Natural killer cell (primary cell): ENCODE measurements around the gene SCAMP1. TPM values are rescaled to one million over a fixed set of nuclear protein-coding genes. Genes with fewer than 3 reads are reported as not detected.
A peak's percentile ranks its signal among the peaks of the same experiment; 100 is the strongest.
"Not testable (repeated sequence)": the region's sequence is repeated elsewhere in the genome, so short reads cannot be mapped to it uniquely, and the experiment has no call there.

Source experiments
- ATAC-seq, 3 donors: fragments of 150-1000 bp in 2 of 3; fragments of 200-7000 bp in 1 of 3; cut with Tn5 transposase; 1 replicate in 1 of 3; 2 replicates in 2 of 3; pipeline ENCODE4 v1.10.0; 2021; ENCODE audit warnings: mild to moderate bottlenecking in 2 of 3, moderate library complexity in 2 of 3
- DNase-seq, 2 donors: peaks; one replicate each; pipeline versions ENCODE4 v3.0.0 to v3.0.0-alpha.2; 2013 to 2021; ENCODE audit warnings: mixed read lengths in 1 of 2
- H3K27ac ChIP-seq: one replicate; pipeline ENCODE4 v1.5.1; 2013; ENCODE audit warnings: mild to moderate bottlenecking, low read length
- H3K27me3 ChIP-seq: one replicate; pipeline ENCODE4 v1.6.1; 2013; ENCODE audit warnings: low read length; ENCODE audit not compliant: control insufficient read depth, insufficient read depth
- H3K36me3 ChIP-seq: one replicate; pipeline ENCODE4 v1.6.1; 2013; ENCODE audit warnings: low read length; ENCODE audit not compliant: control insufficient read depth, insufficient read depth
- H3K4me1 ChIP-seq: one replicate; pipeline ENCODE4 v1.6.1; 2013; ENCODE audit warnings: low read length; ENCODE audit not compliant: control insufficient read depth, insufficient read depth
- H3K4me3 ChIP-seq: one replicate; pipeline ENCODE4 v1.5.1; 2013; ENCODE audit warnings: low read length
- H3K9me3 ChIP-seq: one replicate; pipeline ENCODE4 v1.6.1; 2013; ENCODE audit warnings: low read length; ENCODE audit not compliant: control insufficient read depth, insufficient read depth
- H3K27ac Mint-ChIP-seq, 2 donors: one replicate each; pipeline ENCODE4 v1.8.0; 2022; ENCODE audit warnings: mild to moderate bottlenecking in 2 of 2, mixed read lengths in 2 of 2, moderate library complexity in 1 of 2
- H3K27me3 Mint-ChIP-seq, 2 donors: one replicate each; pipeline ENCODE4 v1.8.0; 2022; ENCODE audit warnings: low read depth in 2 of 2, mixed read lengths in 2 of 2
- H3K36me3 Mint-ChIP-seq: one replicate; pipeline ENCODE4 v1.8.0; 2022; ENCODE audit warnings: mixed read lengths
- H3K4me1 Mint-ChIP-seq, 2 donors: one replicate each; pipeline ENCODE4 v1.8.0; 2022; ENCODE audit warnings: mixed read lengths in 2 of 2
- H3K4me3 Mint-ChIP-seq: one replicate; pipeline ENCODE4 v1.8.0; 2022; ENCODE audit warnings: mild to moderate bottlenecking, moderate library complexity, mixed read lengths
- H3K9me3 Mint-ChIP-seq, 2 donors: one replicate each; pipeline ENCODE4 v1.8.0; 2022; ENCODE audit warnings: mixed read lengths in 2 of 2
- CTCF ChIP-seq: fragments of 200-600 bp; IDR thresholded peaks from one replicate; pipeline ENCODE4 v1.8.0; 2022; ENCODE audit warnings: antibody characterized with exemption
- WGBS: methylation state at CpG from one replicate; pipeline ENCODE4 v1.1.7; 2013; ENCODE audit warnings: missing lambda C conversion rate; ENCODE audit not compliant: insufficient coverage; 5-methylcytosine and 5-hydroxymethylcytosine counted together
- intact Hi-C: fragments of 100-400 bp; cut with micrococcal nuclease; formaldehyde crosslinking; loops from one replicate; pipeline ENCODE4 v1.14.2; 2022
- total RNA-seq, 4 donors: library from RNA; stranded (reverse); fragments of 120-200 nt in 1 of 4; gene quantifications; one replicate each; pipeline versions ENCODE4 v1.2.3 to v1.2.4, GENCODE V29; 2013 to 2022

Gene SCAMP1
- total RNA-seq, 3 donors from 2014 or later (not counting 1 experiment from before 2014, with no cell fraction given), result 19.9 to 27.1 (median 20.5) TPM

DNA sequence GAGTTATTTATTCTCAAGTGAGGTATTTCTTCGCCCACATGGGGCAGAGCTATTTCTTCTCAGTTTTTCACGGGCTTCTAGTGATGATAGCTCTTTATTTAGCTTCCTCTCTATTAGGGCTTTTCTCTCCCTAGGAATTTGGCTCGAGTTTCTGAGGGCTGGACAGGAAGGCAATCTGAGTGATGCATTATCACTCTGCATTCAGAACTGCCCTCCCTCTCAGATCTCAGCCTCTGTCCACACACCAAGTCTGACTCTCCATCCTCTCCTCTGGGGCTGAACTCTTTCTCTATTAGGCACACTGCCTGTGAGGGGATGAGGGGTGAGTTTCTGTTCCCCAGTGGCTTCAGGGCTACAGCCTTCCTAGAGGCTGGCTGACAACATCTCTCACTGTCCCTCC, 14.9 kb upstream of the SCAMP1 start:
- Mint-ChIP-seq H3K27me3 (peaks cover 7 to 9% of the 10 kb centered on the region in 2 donors), H3K9me3 (no peaks in the 10 kb centered on the region), H3K4me3 (no peak overlapping the region), H3K36me3 (no peaks in the 10 kb centered on the region), H3K27ac (no peak overlapping the region), H3K4me1 (no peaks in the 10 kb centered on the region)
- no peaks in the 10 kb centered on the region for H3K36me3 ChIP-seq
- ATAC-seq (no peak), DNase-seq (no peak)
- 61% methylated on average over 3 of the region's 3 CpGs for WGBS
- H3K27me3 ChIP-seq, result no peaks in the 10 kb centered on the region
- intact Hi-C loops, result no loop called here
- no peak overlapping the region for H3K27ac ChIP-seq
- no peaks in the 10 kb centered on the region for H3K9me3 ChIP-seq
- H3K4me1 ChIP-seq, result no peaks in the 10 kb centered on the region
- no peak overlapping the region for H3K4me3 ChIP-seq
- no peak for TF ChIP-seq CTCF

GRCh38 chr5:78353520-78353919, 6.9 kb upstream of the SCAMP1 start:
- Mint-ChIP-seq H3K27me3 (no peaks in the 10 kb centered on the region), H3K36me3 (no peaks in the 10 kb centered on the region), H3K4me3 (no peak overlapping the region), H3K27ac (no peak overlapping the region), H3K9me3 (no peaks in the 10 kb centered on the region), H3K4me1 (peaks cover 15 to 16% of the 10 kb centered on the region in 2 donors)
- Histone ChIP-seq H3K4me1 (peaks cover 2% of the 10 kb centered on the region), H3K9me3 (no peaks in the 10 kb centered on the region), H3K4me3 (no peak overlapping the region), H3K27me3 (no peaks in the 10 kb centered on the region), H3K27ac (no peak overlapping the region), H3K36me3 (no peaks in the 10 kb centered on the region)
- no peak for DNase-seq
- ATAC-seq, result no peak
- TF ChIP-seq CTCF, result no peak
- 85% methylated on average over 4 of the region's 4 CpGs for WGBS
- intact Hi-C loops, result no loop called here

GRCh38 chr5:78354066-78354670, 6.2 kb upstream of the SCAMP1 start:
- Mint-ChIP-seq H3K4me1 (peaks cover 22% of the 10 kb centered on the region in 2 donors), H3K27ac (no peak overlapping the region), H3K4me3 (no peak overlapping the region), H3K9me3 (no peaks in the 10 kb centered on the region), H3K27me3 (no peaks in the 10 kb centered on the region), H3K36me3 (no peaks in the 10 kb centered on the region)
- intact Hi-C loops, result no loop called here
- ATAC-seq (no peak), DNase-seq (no peak)
- Histone ChIP-seq H3K4me3 (no peak overlapping the region), H3K9me3 (no peaks in the 10 kb centered on the region), H3K27ac (no peak overlapping the region), H3K27me3 (no peaks in the 10 kb centered on the region), H3K36me3 (no peaks in the 10 kb centered on the region), H3K4me1 (peaks cover 8% of the 10 kb centered on the region)
- no peak for TF ChIP-seq CTCF
- WGBS, result 94% methylated on average over 4 of the region's 4 CpGs

DNA sequence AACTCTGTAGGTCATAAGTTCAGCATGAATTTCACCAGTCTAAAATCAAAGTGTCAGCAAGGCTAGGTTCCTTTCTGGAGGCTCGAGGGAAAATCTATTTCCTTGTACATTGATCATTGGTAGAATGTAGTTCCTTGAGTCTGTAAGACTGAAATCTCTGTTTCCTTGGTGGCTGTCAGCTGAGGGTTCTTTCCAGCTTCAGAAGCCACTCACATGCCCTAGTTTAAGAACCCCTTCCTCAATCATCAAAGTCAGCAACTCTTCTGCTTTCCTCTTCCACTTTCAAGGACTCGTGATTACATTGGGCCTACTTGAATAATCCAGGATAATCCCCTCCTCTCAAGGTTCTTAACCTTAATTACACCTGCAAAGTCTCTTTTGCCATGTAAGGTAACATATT, 4.9 kb upstream of the SCAMP1 start:
- Mint-ChIP-seq H3K36me3 (no peaks in the 10 kb centered on the region), H3K4me1 (peaks cover 29 to 32% of the 10 kb centered on the region in 2 donors), H3K27me3 (no peaks in the 10 kb centered on the region), H3K4me3 (no peak overlapping the region), H3K9me3 (no peaks in the 10 kb centered on the region), H3K27ac (peak overlapping the region; percentile 5 to 48)
- Histone ChIP-seq H3K4me3 (no peak overlapping the region), H3K9me3 (no peaks in the 10 kb centered on the region), H3K36me3 (no peaks in the 10 kb centered on the region), H3K27me3 (no peaks in the 10 kb centered on the region), H3K4me1 (peaks cover 15% of the 10 kb centered on the region), H3K27ac (no peak overlapping the region)
- TF ChIP-seq CTCF, result no peak
- DNase-seq (no peak), ATAC-seq (no peak)
- intact Hi-C loops, result no loop called here
- 94% methylated on average over 2 of the region's 2 CpGs for WGBS

GRCh38 chr5:78359455-78359830, 974 bp upstream of the SCAMP1 start:
- DNase-seq, ATAC-seq, H3K9me3 Mint-ChIP-seq, H3K36me3 Mint-ChIP-seq, H3K27me3 ChIP-seq, H3K27me3 Mint-ChIP-seq, intact Hi-C loops, H3K36me3 ChIP-seq, H3K9me3 ChIP-seq: not testable (repeated sequence)
- peaks cover 45 to 56% of the 10 kb centered on the region in 2 donors for H3K4me1 Mint-ChIP-seq
- 85% methylated on average over 19 of the region's 19 CpGs for WGBS
- H3K4me3 Mint-ChIP-seq, result peak overlapping the region; percentile 98
- H3K27ac Mint-ChIP-seq, result peak overlapping the region; percentile 90 to 96
- Histone ChIP-seq H3K27ac (peak overlapping the region; percentile 83), H3K4me1 (peaks cover 20% of the 10 kb centered on the region), H3K4me3 (peak overlapping the region; percentile 99)
